KBM-7 (cell line): Measurements from ENCODE around the gene TRMT2A.

ENCODE experiments used
- DNase-seq: peaks from one replicate; pipeline ENCODE4 v3.0.0-alpha.2; 2015
- in situ Hi-C: fragments of 300-500 bp; cut with MboI; formaldehyde crosslinking; loops from 2 replicates; pipeline ENCODE4 v1.14.3; 2020; ENCODE audit warnings: low sequenced_read_pairs, low pct_unique_long_range_greater_than_20kb, mixed read lengths

Gene TRMT2A

DNA sequence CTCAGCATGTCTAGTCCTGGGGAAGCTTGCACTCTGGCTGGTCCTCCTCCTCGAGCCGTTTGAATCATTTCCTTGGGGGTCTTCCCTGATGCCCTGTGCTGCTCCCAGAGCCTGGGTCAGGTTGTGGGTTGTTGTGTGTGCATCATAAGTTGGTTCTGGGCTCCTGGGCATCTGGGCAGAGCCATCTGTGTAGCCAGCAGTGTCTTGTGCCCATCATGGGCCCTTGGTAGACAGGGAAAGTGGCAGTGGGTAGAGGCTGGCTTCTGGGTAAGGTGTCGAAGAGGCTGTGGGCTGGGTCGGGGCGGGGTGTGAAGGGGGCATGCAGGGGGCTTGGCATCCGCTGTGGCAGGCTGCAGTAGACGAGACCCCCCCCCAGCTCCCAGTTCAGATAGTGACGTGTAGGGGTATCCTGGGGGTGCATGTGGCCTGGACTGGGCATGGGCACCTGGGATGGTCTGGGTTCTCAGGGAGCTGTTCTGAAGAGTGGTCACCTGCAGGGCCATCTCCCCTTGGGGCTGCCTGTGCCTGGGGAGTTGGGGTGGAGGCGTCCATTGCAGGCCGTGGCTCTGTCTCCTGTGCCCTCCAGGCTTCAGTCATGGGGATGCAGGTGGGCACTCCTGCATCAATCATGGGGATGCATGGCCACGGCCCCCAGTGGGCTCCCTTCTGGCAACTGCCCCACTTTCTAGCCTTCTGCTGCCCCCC is 7.2 kb upstream of the TRMT2A start:
- DNase-seq: no peak
- in situ Hi-C loops: no loop called here

DNA sequence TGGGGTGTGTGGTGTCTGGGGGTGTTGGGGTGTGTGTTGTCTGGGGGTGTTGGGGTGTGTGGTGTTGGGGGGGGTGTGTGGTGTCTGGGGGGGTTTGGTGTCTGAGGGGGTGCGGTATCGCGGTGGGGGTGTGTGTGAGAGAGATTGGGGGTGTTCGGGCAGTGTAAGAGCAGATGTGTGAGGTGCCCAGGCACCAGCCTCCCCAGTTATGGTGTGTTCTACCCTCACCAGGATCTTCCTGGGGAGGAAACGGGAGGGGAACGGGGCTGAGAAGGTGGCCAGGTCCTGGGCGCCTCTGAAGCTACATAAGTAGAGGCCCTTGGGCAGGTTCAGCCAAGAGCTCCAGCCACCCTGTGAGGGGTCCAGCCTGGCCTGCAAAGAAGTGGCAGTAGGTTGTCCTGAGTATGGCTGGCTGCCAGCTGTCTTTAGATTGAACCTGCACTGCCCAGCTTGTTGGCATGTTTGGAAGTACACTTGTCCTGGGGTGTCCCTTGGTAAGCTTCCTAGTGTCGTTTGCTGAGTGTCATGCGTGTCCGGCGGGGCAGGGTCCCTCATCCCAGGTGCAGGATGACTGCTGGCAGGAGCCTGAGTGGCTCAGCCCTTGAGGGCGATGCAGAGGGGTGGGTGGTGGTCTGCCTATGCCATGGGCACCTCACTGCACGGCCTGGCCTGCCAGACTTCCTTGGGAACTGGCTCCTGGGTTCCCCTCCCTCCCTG is 6.5 kb upstream of the TRMT2A start:
- DNase-seq: no peak
- in situ Hi-C loops: no loop called here

DNA sequence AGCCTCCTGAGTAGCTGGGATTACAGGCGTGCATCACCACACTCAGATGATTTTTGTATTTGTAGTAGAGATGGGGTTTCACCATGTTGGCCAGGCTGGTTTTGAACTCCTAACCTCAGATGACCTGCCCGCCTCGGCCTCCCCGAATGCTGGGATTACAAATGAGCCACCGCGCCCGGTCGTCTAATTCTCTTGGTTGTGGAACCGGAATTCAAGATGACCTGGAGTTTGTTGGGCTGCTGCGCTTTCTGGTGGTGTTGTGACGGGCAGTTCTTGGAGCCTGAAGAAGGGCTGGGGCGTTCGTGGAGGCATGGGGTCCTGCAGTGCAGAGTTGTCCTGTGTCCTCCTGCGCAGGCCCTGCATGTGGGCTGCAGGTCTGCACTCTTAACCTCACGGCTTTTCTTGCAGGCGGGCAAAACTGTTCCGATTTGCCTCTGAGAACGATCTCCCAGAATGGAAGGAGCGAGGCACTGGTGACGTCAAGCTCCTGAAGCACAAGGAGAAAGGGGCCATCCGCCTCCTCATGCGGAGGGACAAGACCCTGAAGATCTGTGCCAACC is 4.9 kb upstream of the TRMT2A start:
- no peak for DNase-seq
- in situ Hi-C loops: no loop called here

DNA sequence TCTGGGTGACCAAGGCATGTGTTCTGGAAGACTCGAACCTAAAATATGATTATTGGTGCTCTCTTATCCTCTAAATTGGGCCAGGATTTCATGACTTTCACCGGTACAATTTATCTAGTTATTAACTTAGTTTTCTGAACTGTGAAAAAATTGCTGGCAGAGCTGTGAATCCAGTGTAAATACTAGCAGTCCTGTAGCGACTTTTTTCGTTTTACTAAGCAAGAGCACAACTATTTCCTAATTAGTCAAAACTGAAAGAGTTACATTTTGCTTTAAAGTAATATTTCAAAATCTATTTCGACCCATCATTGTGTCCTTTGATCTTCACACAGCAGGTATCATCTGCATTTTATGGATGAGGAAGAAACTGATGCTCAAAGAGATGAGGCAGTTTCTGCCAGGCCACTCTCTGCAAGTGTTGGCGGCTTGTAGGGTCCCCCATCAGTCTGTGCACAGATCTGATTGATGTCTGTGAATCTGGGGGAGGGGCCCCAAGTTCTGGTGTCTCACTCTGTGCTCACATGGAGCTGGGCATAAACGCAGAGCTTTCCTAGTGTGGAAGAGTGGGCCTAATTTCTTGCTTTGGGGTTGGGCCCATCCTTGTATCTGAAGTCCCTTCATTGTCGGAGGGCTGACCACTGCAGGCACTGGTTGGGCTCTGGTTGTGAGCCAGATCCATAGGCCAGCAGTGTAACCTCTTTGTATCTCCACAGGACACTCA is 1.4 kb upstream of the TRMT2A start:
- no peak for DNase-seq

DNA sequence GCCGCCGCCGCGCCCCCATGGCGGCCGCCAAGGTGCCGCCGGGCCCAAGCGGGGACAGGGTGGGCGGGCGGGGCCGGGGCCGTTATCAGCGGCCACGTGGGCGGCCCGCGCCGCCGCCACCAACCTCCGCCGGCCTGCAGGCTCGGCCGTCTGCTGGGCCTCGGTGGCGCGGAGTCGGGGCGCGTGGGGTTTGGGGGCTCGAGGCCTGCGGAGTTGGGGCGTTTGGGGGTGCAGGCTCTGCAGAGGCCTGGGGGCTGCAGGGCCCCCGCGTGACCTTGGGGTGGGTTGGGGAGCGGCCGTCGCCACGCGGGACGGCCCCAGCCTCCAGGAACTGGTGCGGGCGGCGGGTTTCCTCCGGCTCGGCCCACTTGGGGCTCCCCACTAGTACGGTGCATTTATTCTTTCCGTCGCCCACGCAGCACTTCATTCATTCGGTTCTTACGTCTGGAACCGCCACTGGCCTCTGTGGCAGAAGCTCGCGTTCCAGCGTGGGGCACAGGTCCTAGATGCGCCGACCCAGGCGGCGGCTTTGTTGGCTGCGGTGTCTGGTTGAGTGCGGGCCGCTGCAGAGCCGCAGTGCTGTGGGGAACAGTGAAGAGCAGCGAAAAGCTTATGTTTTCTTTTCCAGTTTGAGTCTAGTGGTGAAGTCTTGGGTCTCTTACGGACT is 740 bp upstream of the TRMT2A start:
- in situ Hi-C loops: no loop called here
- DNase-seq: no peak

More for the DNA sequence above, 1.4 kb upstream of the TRMT2A start:
- in situ Hi-C loops: no loop called here

DNA sequence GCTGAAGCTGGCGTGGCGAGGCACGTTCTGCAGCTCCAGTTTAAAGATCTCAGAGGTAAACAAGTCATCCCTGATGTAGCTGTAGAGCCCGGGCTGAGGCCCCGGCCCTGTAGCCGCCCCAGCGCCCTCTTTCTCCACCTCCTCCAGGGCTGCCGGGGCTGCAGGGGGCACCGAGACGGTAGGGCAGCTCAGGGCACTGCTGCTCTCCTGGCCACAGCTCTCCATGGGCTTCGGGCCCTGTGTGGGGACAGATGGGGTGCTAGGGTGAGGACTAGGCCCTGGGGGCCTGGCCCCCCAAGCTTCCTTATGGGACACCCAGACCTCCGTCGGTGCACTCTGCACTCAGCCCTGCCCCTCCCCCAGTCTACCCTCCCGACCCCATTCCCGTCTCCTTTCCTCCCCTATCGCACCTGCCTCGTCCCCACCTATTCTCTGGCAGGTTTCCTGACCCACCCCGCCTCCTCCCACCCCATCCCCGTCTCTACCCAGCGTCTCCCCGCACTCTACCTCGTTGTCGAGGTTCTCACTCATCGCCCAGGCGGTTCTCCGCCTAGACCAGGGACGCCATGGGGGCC is 563 bp downstream of the TRMT2A start:
- DNase-seq: no peak
- in situ Hi-C loops: no loop called here

DNA sequence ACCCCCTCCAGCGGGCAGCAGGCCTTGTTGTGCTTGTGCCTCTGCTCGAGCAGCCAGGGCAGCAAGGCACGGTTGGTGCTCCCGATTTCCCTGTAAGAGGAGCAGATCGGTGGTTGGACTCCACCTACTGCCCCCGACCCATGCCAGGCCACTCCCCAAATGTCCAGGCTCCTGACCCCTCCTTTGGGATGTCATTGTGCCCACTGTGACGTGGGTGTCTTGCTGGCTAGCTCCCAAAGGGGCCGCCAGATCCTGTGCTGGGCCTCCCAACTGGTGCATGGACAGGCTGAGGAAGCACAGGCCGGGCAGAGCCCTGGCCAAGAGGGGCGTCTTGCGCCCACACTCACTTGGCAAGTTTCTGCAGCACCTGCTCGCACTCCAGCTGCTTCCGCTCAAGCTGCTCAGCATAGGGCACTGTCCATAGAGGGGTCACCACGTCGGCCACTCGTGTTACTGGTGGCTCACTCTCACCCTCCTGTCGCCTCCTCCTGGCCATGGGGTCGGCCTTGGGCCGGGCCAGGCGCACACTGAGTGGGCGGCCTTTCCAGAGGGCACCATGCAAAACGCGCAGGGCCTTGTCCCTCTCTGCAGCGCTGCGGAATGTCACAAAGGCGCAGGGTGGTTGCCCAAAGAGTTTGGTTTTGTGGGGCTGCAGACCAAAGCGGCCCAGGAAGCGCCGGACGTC is 1.2 kb downstream of the TRMT2A start, which contains the start of gene RANBP1:
Gene RANBP1 (plus strand): TSS at position 414 of the 685 bp plus-strand sequence. CDS start 81 bp downstream, at position 495.
- no peak for DNase-seq
- in situ Hi-C loops: no loop called here

DNA sequence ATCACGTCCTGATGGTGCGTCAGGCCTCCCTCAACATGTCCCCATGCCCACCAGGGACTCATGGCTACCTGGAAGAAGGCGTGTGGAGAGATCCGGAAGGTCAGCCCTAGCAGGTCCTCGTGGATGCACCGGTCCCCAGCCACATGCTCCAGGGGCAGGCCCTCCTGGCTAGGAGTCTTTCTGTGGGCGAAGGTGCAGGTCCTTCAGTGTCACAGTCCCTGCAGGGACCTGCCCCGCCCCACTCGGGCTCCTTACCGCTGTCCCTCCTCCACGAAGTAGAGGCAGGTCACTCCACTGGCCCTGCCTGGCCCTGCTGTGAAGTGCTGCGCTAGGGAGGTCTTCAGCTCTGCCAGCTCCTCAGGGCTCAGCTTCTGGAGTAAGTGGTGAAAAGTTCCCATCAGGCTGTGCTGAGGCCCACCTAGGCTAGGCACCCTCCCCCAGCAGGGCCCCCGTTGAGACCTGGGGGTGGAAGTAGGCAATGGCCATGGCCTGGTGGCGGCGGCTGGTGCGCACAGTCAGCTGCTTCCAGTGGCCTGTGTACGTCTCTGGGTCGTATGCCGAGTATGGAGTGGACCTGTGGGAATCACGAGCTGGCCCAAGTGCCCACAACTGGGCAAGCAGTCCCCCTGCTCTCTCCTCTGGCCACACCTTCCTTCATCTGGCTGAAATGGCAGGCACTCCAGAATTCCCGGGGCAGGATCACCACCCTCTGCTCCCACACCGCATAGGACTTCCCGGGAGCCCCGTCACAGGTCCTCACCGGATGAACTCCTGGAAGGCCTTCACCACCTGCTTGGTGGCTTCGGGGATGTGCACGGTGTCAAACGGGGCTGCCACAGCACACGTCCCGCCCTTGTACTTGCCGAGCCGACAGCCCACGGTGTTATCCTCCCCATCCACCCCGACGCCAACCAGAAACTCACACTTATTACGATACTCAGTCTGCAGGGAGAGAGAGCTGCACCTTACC is 2.2 kb downstream of the TRMT2A start:
- in situ Hi-C loops: no loop called here
- DNase-seq: no peak

DNA sequence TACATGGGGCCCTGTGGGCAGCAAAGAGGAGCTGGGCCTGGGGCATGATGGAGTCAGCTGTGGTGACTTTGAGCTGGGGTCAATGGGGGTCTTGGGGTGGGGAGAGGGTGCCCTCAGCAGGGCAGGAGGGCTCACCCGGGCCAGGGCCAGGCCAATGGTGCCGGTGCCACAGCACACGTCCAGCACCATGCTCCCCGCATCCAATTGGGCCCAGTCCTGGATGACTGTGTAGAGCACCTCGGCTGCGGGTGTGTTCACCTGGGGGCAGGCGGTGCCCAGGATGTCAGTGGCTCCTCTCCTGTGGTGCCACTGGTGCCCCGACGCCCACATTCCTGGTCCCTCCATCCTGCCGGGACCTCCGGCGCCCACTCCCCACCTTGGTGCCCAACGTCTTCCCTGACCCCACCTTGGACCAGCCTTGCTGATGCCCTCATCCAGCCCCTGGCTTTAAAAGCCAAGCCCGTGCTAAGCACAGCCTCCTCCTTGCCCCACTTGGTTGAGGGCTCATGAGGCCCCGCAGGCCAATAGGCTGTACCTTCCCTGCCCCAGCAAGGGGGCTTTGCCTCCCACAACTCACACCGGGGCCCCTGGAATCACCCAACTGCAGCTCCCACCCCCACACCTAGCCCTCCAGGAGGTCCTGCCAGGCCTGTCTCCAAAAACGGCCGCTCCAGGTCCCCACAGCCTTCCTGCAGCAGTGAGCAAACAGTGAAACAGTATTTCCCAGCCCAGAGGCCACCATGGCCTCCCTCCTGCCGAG is 3.3 kb downstream of the TRMT2A start:
- in situ Hi-C loops: no loop called here
- DNase-seq: no peak

DNA sequence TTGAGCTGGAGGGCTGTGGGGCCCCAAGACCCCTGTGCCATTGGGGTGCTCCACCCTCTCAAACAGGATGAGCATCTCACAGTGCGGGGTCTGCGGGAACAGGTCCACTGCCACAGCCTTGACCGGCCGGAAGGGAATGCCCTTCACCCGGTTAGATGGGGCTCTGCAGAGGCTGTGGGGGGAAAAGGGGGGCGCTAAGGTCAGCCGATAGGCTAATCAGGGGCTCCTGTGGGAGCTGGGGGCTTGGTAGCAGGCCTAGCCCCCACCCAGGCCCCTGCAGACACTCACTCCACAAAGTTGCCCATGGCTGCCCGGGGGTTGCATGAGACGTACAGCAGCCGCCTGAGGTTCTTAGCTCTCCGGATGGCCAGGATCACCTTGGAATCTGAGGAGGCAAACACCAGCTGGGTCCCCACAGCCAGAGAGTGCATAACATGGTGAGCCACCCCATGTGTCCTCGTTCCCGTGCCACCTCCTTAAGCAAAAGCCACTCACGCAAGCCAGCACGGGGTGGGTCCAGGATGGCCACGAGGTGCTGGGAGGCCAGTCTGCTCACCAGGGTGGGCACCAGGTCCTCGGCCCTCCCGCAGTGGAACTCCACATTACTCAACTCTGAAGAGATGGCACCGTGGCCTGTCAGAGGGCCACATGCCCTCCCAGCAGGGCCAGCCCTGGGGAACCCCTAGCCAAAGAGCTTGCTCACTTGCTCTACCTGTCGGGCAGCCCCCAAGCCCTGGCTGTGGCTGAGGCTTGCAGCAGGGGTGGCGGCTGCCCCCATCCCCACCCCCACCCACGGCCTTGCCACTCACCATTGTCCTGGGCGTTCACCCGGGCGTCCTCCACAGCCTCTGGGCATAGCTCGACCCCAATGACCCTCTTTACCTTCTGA is 4.2 kb downstream of the TRMT2A start:
- in situ Hi-C loops: no loop called here

DNA sequence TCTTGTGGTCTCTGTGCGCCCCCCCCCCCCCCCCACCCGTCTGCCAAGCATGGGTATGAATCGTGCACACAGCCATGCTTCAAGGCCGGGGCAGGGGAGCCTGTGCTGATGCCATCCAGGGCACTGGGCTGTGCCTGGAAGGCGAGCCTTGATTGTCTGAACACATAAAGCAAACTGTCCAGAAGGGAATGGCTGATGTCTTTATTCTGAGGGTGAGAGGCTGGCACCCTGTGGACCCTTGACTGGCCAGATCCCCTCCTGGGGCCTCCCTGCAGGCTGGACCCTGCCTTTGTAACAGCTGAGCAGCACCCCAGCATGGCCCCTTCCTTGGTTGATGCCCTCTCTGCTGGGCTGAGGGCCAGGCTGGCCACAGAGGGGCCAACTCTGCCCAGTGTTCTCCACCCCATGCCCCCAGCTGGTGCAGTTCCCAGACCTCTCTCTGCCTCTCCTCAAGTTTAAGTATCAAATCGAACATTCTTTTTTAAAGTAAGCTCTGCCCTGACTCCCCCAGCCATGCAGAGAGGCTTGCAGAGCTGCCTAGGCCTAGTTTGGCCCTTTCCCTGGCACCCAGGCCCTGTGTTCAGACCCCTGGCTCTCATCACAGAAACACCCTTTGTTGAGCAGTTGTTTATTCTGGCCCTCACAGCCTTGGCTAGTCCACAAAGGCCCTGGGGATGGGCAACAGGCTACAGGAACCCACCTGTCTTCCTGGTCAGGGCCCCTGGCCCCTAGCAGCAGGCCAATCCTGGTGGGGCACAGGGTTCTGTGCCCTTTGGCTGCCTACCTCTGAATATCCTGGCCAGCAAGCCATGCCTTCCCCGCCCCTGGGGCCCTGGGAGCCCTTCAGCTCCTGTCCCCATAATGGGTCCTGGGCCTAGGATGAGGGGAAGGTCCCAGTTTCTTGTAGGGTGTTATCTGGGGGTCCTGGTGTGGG is 5.1 kb downstream of the TRMT2A start:
- DNase-seq: no peak
- in situ Hi-C loops: no loop called here

More for the DNA sequence above, 4.2 kb downstream of the TRMT2A start:
- DNase-seq: no peak

DNA sequence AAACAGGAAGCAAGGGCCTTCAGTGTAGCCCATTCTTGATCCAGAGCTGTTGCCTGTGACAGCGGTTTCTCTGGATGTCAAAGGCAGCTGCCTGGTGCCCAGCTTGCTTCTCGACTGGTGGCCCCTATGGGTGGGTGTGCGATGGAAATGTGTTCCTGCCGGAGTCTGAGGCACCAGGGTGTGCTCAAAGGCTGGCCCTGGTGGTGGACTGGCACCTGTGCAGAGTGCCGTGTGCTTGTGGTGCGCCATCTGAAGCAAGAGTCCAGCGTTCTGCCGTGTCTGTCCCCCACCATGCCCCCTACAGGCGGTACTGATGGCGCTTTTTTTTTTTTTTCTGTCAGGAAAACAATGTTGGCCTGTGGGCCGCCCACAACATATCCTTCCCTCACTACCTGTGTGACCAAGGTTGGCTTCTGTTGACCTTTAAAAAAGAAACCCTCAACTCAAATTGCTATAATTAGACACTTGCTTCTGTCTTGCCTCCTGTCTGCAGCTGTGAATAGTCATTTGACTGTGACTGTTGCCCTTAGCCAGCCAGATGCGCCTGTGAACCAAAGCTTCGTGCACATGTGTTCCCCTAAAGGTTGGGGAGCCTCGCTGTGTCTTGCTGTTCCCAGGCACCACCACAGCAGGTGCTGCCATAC is 5.9 kb downstream of the TRMT2A start:
- in situ Hi-C loops: no loop called here
- DNase-seq: peak; percentile 66

DNA sequence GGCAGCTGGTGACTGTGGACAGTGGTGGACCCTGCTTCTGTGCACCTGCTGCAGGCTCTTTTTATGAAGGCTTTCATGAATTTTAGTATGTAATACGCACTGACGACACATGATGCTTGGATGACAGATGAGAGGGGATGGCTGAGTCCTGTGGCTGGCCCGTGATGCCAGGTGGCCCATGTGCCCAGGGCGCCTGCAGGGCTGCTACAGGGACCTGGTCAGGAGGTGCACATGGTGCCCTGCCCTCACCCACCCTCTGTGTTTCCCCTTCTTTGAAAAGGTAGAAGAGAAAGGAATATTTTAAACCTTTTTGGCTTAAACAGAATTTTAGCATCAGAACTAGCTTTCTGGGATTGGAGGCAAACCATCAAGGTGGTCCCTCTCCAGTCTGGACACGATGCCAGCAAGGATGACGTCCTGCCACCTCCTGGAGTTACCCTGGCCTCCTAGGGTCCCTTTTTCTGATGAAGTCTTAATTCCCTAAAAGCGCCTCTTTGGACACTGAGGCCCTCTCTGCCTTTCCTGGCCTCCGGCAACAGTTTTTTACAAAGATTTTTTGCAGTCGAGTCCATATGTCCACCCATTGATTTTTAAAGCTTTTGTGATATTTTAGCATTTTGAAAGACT is 6.6 kb downstream of the TRMT2A start:
- no peak for DNase-seq
- in situ Hi-C loops: no loop called here
